SK-N-SH treated with all-trans-retinoic acid at 6 μM for 48 hours (cell line): ENCODE measurements around the gene UBL3.

Experiments
- ATAC-seq: fragments of 200-7000 bp; cut with Tn5 transposase; 3 replicates; pipeline ENCODE4 v1.9.1; 2020; ENCODE audit warnings: mild to moderate bottlenecking, moderate library complexity
- ARNTL ChIP-seq: fragments of 450-650 bp; formaldehyde crosslinking; IDR thresholded peaks from 2 replicates; pipeline ENCODE4 v1.5.0; 2020; ENCODE audit warnings: low read depth, mild to moderate bottlenecking, moderate library complexity, borderline replicate concordance
- CREB5 ChIP-seq: fragments of 250-450 bp; sonication (Bioruptor Pico); IDR thresholded peaks from 2 replicates; pipeline ENCODE4 v1.5.1; 2020; ENCODE audit warnings: low read depth, mild to moderate bottlenecking, moderate library complexity
- CSDC2 ChIP-seq: fragments of 250-450 bp; sonication (Bioruptor Pico); IDR thresholded peaks from 2 replicates; pipeline ENCODE4 v1.5.0; 2020; ENCODE audit warnings: mild to moderate bottlenecking, moderate library complexity
- CSRNP3 ChIP-seq: fragments of 250-450 bp; sonication (Bioruptor Pico); IDR thresholded peaks from 2 replicates; pipeline ENCODE4 v1.5.1; 2021; ENCODE audit warnings: mild to moderate bottlenecking, moderate library complexity
- ESRRG ChIP-seq: fragments of 250-450 bp; sonication (Bioruptor Pico); IDR thresholded peaks from 2 replicates; pipeline ENCODE4 v1.6.1; 2021; ENCODE audit warnings: mild to moderate bottlenecking
- GLIS3 ChIP-seq: fragments of 250-450 bp; sonication (Bioruptor Pico); IDR thresholded peaks from 2 replicates; pipeline ENCODE4 v1.5.0; 2020; ENCODE audit warnings: mild to moderate bottlenecking, moderate library complexity
- ISL1 ChIP-seq: fragments of 250-450 bp; sonication (Bioruptor Pico); IDR thresholded peaks from 2 replicates; pipeline ENCODE4 v2.1.2; 2022; ENCODE audit warnings: mild to moderate bottlenecking, moderate library complexity
- PATZ1 ChIP-seq: fragments of 250-450 bp; sonication (Bioruptor Pico); IDR thresholded peaks from 2 replicates; pipeline ENCODE4 v1.8.0; 2020; ENCODE audit warnings: mild to moderate bottlenecking, moderate library complexity, borderline replicate concordance
- POU6F1 ChIP-seq: fragments of 250-450 bp; sonication (Bioruptor Pico); IDR thresholded peaks from 2 replicates; pipeline ENCODE4 v1.8.0; 2021; ENCODE audit warnings: low read depth, mild to moderate bottlenecking, moderate library complexity, borderline replicate concordance
- PPARA ChIP-seq: fragments of 250-450 bp; sonication (Bioruptor Pico); IDR thresholded peaks from 2 replicates; pipeline ENCODE4 v1.5.0; 2020; ENCODE audit warnings: mild to moderate bottlenecking, borderline replicate concordance
- RARB ChIP-seq: fragments of 250-450 bp; sonication (Bioruptor Pico); IDR thresholded peaks from 2 replicates; pipeline ENCODE4 v1.8.0; 2021; ENCODE audit warnings: mild to moderate bottlenecking, moderate library complexity
- SNAI2 ChIP-seq: fragments of 250-450 bp; sonication (Bioruptor Pico); IDR thresholded peaks from 2 replicates; pipeline ENCODE4 v1.5.0; 2020; ENCODE audit warnings: mild to moderate bottlenecking, moderate library complexity
- TCF4 ChIP-seq: fragments of 250-450 bp; sonication (Bioruptor Pico); IDR thresholded peaks from 2 replicates; pipeline ENCODE4 v1.8.0; 2021; ENCODE audit warnings: mild to moderate bottlenecking, moderate library complexity, borderline replicate concordance
- TOX ChIP-seq: fragments of 250-450 bp; sonication (Bioruptor Pico); IDR thresholded peaks from 2 replicates; pipeline ENCODE4 v1.8.0; 2021; ENCODE audit warnings: mild to moderate bottlenecking, moderate library complexity, borderline replicate concordance
- TSHZ2 ChIP-seq: fragments of 250-450 bp; sonication (Bioruptor Pico); IDR thresholded peaks from 2 replicates; pipeline ENCODE4 v1.5.0; 2020; ENCODE audit warnings: mild to moderate bottlenecking, moderate library complexity
- ZC3H10 ChIP-seq: fragments of 250-450 bp; sonication (Bioruptor Pico); IDR thresholded peaks from 2 replicates; pipeline ENCODE4 v1.5.1; 2021; ENCODE audit warnings: mild to moderate bottlenecking, moderate library complexity
- ZFP3 ChIP-seq: fragments of 250-450 bp; sonication (Bioruptor Pico); IDR thresholded peaks from 2 replicates; pipeline ENCODE4 v1.5.0; 2020; ENCODE audit warnings: mild to moderate bottlenecking, moderate library complexity
- ZFP30 ChIP-seq: fragments of 450-650 bp; formaldehyde crosslinking; IDR thresholded peaks from 2 replicates; pipeline ENCODE4 v1.5.0; 2022; ENCODE audit warnings: mild to moderate bottlenecking, moderate library complexity
- ZNF565 ChIP-seq: fragments of 450-650 bp; formaldehyde crosslinking; conservative IDR thresholded peaks from 2 replicates; pipeline ENCODE4 v1.5.0; 2020; ENCODE audit warnings: low read depth, mild to moderate bottlenecking, moderate library complexity
- ZNF70 ChIP-seq: fragments of 450-650 bp; formaldehyde crosslinking; IDR thresholded peaks from 2 replicates; pipeline ENCODE4 v1.5.0; 2020; ENCODE audit warnings: mild to moderate bottlenecking, moderate library complexity
- ZNF8 ChIP-seq: fragments of 450-650 bp; formaldehyde crosslinking; IDR thresholded peaks from 2 replicates; pipeline ENCODE4 v1.5.0; 2020; ENCODE audit warnings: mild to moderate bottlenecking, moderate library complexity

UBL3 gene

GRCh38 chr13:29791997-29792780 is 58.2 kb downstream of the UBL3 start:
- peak; percentile 37; the same call in 2 of the 3 replicates for ATAC-seq
- TF ChIP-seq GLIS3 (CRISPR knock-in tag), result no peak
- TF ChIP-seq ZNF565 (CRISPR knock-in tag), result no peak
- TF ChIP-seq RARB, result no peak
- TF ChIP-seq ISL1 (CRISPR knock-in tag), result no peak
- no peak for TF ChIP-seq ZFP30
- TF ChIP-seq ZNF70 (CRISPR knock-in tag), result no peak
- no peak for TF ChIP-seq PATZ1 (CRISPR knock-in tag)
- TF ChIP-seq SNAI2, result no peak
- TF ChIP-seq TOX, result no peak
- no peak for TF ChIP-seq ESRRG (CRISPR knock-in tag)
- TF ChIP-seq ZC3H10 (CRISPR knock-in tag), result no peak
- no peak for TF ChIP-seq CSDC2 (CRISPR knock-in tag)
- no peak for TF ChIP-seq TSHZ2 (CRISPR knock-in tag)
- no peak for TF ChIP-seq ZFP3 (CRISPR knock-in tag)
- TF ChIP-seq PPARA (CRISPR knock-in tag), result no peak
- TF ChIP-seq CSRNP3, result no peak
- TF ChIP-seq ZNF8 (CRISPR knock-in tag), result no peak
- no peak for TF ChIP-seq ARNTL (CRISPR knock-in tag)
- no peak for TF ChIP-seq POU6F1 (CRISPR knock-in tag)
- TF ChIP-seq, all 23 proteins: peak for 0

- TF ChIP-seq CSRNP3 (no peak), PATZ1 (CRISPR knock-in tag) (no peak), POU6F1 (CRISPR knock-in tag) (no peak), ESRRG (CRISPR knock-in tag) (no peak), ZNF565 (CRISPR knock-in tag) (no peak), ISL1 (CRISPR knock-in tag) (no peak), ZNF8 (CRISPR knock-in tag) (no peak), TOX (no peak), ZNF70 (CRISPR knock-in tag) (no peak), ZC3H10 (CRISPR knock-in tag) (no peak), RARB (no peak), SNAI2 (no peak), TCF4 (CRISPR knock-in tag) (no peak), CREB5 (CRISPR knock-in tag) (no peak), GLIS3 (CRISPR knock-in tag) (no peak), PPARA (CRISPR knock-in tag) (no peak)
- no peak for ATAC-seq
These were observed 58.9 kb downstream of the UBL3 start for GRCh38 chr13:29791508-29791907.
